HG02884 (cell line): ENCODE data around the gene COTL1.
"Not testable (repeated sequence)": the region's sequence is repeated elsewhere in the genome, so short reads cannot be mapped to it uniquely, and the experiment has no call there.

Experiments
- ATAC-seq: cut with Tn5 transposase; IDR thresholded peaks from one replicate; pipeline ENCODE4 v1.9.1; 2021; ENCODE audit warnings: mild to moderate bottlenecking, moderate library complexity; ENCODE audit not compliant: unreplicated experiment

COTL1 gene

DNA sequence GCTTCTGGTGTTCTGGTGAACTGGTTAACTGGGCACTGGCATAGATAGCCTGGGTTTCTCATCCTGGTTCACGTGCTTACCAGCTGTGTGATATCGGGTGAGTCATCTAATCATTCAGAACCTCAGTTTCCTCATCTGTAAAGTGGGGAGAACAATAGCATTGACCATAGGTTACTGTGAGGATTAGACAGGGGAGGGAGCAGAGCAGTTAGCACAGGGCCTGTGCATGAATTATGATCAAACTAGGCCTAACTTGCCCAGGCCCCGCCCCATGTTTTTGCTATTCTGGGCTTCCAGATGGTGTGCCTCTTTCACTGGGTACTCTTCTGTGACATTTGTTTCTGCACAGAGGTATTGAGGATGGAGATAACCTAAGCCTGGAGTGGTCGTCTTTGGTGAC is 25.8 kb upstream of the COTL1 start:
- ATAC-seq: no peak

GRCh38 chr16:84643180-84643583 is 25.3 kb upstream of the COTL1 start:
- no peak for ATAC-seq

- no peak for ATAC-seq
These were observed 23.9 kb upstream of the COTL1 start for GRCh38 chr16:84641643-84642358.

GRCh38 chr16:84640145-84640544 is 22.3 kb upstream of the COTL1 start:
- ATAC-seq: no peak

- no peak for ATAC-seq
These were observed 20.4 kb upstream of the COTL1 start for GRCh38 chr16:84638231-84638806.

GRCh38 chr16:84637709-84638108 is 19.8 kb upstream of the COTL1 start:
- ATAC-seq: no peak

- ATAC-seq: no peak
These were observed 17.8 kb upstream of the COTL1 start for GRCh38 chr16:84635702-84636101.

DNA sequence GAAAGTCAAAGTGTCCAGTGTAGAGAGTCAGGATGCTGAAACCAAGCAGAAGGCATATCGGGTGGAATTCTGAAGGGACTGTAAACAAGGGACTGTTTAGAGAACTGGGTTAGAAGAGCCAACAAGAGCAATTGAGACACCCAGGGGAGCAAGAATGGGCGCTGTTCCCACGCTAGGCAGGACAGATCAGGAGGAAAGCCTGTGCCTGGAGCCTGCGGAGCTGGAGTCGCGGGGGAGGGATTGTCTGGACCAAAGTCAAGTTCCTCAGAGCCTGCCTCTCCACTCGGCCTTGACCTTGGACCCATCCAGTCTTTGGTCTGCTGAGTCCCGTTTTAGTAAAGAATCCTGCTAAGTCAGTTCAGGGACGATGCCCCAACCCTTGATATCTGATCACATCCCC is 15.7 kb upstream of the COTL1 start:
- ATAC-seq: no peak

GRCh38 chr16:84632862-84633261 is 15.0 kb upstream of the COTL1 start:
- ATAC-seq: not testable (repeated sequence)

- no peak for ATAC-seq
These were observed 14.0 kb upstream of the COTL1 start for GRCh38 chr16:84631886-84632285.

DNA sequence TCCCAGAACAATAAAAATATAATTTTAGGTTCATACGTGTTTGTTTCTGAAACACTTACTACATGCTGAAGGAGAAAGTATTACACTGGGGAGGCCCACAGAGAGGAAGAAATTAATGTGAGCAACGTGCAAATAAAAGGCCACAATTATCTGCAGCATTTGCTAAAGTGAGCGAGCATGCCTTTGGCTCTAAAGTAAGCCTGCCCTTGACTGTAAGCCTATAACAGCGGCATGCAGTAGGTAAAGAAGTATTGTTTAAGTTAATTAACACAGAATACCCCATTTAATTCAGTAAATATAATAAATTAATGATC is 13.2 kb upstream of the COTL1 start:
- no peak for ATAC-seq

DNA sequence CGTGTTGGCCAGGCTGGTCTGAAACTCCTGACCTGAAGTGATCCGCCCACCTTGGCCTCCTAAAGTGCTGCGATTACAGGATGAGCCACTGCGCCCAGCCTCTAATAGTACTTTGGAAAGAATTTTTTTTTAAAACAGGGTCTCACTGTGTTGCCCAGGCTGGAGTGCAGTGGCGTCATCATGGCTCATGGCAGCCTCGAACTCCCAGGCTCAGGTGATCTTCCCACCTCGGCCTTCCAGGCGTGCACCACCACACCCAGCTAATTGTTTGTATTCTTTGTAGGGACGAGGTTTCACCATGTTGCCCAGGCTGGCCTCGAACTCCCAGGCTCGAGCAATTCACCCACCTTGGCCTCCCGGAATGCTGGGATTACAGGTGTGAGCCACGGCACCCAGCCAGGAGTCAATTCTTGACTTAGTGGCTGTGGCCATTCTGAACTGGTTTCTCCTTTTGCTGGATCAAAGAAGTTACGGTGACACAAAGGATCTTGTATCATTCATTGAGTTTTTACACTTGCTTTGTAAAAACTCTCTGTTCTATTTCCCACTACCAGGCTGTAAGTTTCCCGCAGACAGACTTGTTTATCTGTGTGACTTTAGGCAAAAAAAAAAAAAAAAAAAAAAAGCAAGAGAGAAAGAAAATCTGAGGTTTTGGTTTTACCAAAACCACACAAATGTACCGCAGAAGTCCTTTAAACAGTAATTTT is 12.7 kb upstream of the COTL1 start:
- ATAC-seq: no peak

GRCh38 chr16:84630009-84630408 is 12.1 kb upstream of the COTL1 start:
- ATAC-seq: no peak

GRCh38 chr16:84629580-84629979 is 11.7 kb upstream of the COTL1 start:
- no peak for ATAC-seq

DNA sequence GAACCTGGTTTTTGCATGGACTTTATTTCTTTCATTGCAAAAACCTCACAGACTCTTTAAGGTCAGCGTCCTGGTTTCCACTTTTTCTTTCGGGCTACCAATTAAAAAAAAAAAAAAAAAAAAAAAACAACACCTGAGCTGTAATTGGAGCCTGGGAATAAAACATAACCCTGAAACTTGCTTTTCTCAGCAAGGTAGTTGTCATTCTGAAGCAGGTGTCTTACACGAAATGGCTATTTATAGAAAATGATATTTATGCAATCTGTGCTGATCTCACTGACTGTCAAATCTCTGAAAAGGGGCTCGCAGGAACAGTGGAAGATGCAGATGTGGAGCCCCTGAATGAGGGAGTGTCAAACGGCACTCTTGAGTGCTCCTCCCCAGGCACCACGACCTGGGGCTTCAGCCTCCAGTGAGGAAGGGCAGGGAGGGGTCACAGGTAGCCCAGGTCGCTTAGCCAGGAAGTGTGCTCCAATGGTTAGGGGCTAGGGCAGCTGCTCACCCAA is 10.4 kb upstream of the COTL1 start:
- no peak for ATAC-seq

- no peak for ATAC-seq
These were observed 7.7 kb upstream of the COTL1 start for GRCh38 chr16:84625556-84625955.

DNA sequence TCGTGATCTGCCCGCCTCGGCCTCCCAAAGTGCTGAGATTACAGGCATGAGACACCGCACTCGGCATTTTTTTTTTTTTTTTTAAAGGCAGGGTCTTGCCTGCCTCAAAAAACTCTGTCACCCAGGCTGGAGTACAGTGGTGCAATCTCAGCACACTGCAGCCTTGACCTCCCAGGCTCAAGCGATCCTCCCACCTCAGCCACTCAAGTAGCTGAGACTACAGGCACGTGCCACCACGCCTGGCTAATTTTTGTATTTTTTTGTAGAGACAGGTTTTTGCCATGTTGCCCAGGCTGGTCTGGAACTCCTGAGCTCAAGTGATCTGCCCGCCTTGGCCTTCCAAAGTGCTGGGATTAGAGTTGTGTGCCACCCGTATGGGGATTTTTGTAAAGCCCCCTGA is 3.0 kb upstream of the COTL1 start:
- ATAC-seq: not testable (repeated sequence)

GRCh38 chr16:84618581-84619460 is 943 bp upstream of the COTL1 start:
- no peak for ATAC-seq

- no peak for ATAC-seq
These were observed 662 bp downstream of the COTL1 start for GRCh38 chr16:84617041-84617790.

GRCh38 chr16:84616515-84616914 is 1.4 kb downstream of the COTL1 start:
- no peak for ATAC-seq
